Stimulated activated naive CD8-positive, alpha-beta T cell treated with anti-CD3 and anti-CD28 coated beads, Interleukin-15, amount 100 ng/mL, for 72 hours (primary cell): ENCODE results near the gene RIN1.

ENCODE experiments used
- ATAC-seq: fragments of 150-1000 bp; cut with Tn5 transposase; 2 replicates; pipeline ENCODE4 v1.10.0; 2021; ENCODE audit warnings: mild to moderate bottlenecking, moderate library complexity
- DNase-seq, 2 donors: peaks; one replicate each; pipeline ENCODE4 v3.0.0; 2021 to 2022
- H3K27ac Mint-ChIP-seq, 2 donors: one replicate each; pipeline ENCODE4 v1.8.0; 2022; ENCODE audit warnings: mild to moderate bottlenecking in 2 of 2, mixed read lengths in 2 of 2, moderate library complexity in 2 of 2
- H3K27me3 Mint-ChIP-seq: one replicate; pipeline ENCODE4 v1.8.0; 2022; ENCODE audit warnings: mixed read lengths
- H3K4me1 Mint-ChIP-seq: one replicate; pipeline ENCODE4 v1.8.0; 2022; ENCODE audit warnings: mild to moderate bottlenecking, mixed read lengths
- H3K4me3 Mint-ChIP-seq, 2 donors: one replicate each; pipeline ENCODE4 v1.8.0; 2022; ENCODE audit warnings: mild to moderate bottlenecking in 2 of 2, mixed read lengths in 2 of 2, moderate library complexity in 1 of 2
- H3K9me3 Mint-ChIP-seq, 2 donors: one replicate each; pipeline ENCODE4 v1.8.0; 2022; ENCODE audit warnings: mixed read lengths in 2 of 2

RIN1 gene

DNA sequence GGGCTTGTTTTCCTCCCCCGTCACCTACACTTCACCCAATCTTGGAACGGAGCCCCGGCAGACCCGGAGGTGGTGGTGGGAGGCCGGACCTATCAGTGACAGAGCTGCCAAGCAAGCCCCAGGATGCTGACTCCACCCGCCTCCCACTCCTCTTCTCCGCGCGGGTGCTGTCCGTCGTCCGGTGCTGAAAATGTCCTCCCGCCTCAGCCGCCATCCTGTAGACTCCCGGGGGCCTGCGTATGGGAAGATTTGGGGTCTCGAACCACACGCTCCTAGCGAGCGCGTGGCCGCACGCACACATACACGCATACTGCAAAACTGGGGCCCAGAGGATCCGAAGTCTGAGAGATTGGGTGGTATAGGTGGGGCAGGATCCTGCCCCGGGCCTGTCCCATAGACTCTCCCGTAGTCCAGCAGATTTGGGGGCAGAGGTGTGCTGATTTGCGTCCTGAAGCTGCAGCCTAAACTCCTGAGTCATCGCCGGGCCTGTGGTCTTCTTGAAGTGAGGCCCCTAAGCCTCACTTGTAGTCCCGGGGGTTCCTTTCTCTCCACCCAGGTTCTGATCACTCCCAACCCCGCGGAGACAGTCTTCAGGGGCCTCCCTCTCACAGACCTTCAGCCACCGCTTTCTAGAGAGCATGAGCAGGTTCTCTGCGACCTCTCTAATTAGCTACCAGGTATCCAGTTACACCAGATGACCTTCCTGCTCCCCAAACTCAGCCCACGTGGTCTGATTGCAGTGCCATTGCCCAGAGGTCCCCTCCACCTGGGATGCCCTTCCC lies 46.5 kb downstream of the RIN1 start:
- H3K27ac Mint-ChIP-seq = peak overlapping the region; percentile 90
- DNase-seq = peak; percentile 86 to 87
- H3K9me3 Mint-ChIP-seq = no peaks in the 10 kb centered on the region
- peaks cover 39% of the 10 kb centered on the region for H3K27me3 Mint-ChIP-seq
- H3K4me3 Mint-ChIP-seq = peak overlapping the region; percentile 82 to 92
- peak; percentile 81 for ATAC-seq
- H3K4me1 Mint-ChIP-seq = peaks cover 58% of the 10 kb centered on the region

DNA sequence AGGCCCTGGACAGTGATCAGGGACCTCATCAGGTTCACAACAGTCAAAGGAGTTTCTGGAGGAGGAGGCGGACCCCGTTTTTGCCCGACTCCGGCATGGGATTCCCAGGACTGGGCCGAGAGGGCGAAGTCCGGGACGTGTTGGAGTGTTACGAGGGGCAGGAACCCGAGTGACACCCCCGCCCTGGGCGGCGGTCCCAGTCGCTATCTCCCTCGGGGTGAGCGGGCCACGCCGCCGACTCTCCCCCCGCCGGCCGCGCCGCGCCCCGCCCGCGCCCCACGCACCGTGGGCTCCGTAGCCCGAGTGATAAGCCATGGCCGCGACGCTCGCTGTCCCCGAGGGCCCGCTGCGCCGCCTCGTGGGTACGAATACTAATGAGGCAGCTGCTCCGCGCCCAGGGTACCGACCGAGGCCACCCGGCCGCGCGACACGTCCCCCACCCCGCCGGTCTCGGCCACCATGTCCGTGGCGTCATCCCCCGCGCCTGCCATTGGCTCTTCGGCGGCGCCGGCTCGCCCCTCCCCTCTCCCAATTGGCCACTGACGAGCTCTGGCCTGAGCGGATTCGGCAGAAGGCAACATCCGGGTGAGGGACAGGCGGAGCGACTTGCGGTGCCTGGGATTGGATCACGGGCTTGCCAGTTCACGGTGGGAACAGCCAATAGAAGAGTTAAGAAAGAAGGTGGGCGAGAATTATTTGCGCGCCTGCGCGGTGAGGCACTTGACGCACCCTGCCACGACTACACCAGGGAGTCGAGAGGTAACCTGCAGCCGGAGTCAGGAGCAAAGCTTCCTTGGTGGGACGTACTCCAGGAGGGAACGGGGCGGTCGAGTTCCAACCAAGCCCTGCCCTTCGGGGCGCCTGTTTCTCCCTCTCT lies 47.3 kb downstream of the RIN1 start, which contains the start of gene YIF1A:
Gene YIF1A (minus strand): TSS at position 473 of the 877 bp plus-strand sequence. CDS start 158 bp downstream, at position 315.
- DNase-seq = peak; percentile 97 to 99
- peak; percentile 96 for ATAC-seq
- H3K27ac Mint-ChIP-seq = peak within 1 kb of the TSS; percentile 90
- peaks cover 32% of the 10 kb centered on the region for H3K27me3 Mint-ChIP-seq
- H3K4me3 Mint-ChIP-seq = peak within 1 kb of the TSS; percentile 82 to 92
- H3K9me3 Mint-ChIP-seq = no peaks in the 10 kb centered on the region
- H3K4me1 Mint-ChIP-seq = peaks cover 65% of the 10 kb centered on the region

DNA sequence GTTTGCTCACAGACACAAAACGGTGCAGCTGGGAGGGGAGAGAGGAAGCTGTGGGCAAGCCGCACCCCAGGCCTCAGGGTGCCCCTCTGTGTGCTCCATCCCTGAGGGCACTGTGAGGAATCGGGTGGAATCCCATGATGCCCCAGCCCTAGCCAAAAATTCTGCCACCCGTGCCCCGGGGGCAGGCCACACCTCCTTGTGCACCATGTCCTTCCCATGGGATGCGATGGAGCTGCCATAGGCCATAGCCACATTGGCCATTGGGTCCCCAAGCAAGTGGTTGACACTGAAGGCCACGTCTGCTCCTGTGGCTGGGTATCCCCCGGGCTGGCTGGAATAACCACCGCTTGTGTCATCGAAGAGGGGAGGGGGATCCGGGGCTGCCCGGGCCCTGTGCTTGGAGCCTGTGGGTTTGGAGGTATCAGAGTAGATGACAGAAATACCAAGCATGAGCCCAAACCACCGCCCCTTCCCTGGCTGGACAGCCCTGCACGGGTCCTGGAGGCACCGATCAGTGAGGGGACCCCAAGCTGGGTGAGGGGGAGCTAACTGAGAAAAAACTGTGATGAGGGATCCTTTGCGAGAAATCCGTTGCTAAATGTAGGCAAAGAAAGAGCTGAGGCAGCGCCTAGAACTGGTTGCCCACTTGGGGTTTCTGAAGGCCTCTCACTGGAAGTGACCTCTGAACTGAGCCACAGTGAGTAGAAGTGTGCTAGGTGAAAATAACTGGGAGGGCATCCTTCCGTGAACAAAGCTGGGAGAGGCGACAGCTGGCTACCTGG lies 48.2 kb downstream of the RIN1 start:
- H3K9me3 Mint-ChIP-seq = no peaks in the 10 kb centered on the region
- DNase-seq (no peak), ATAC-seq (no peak)
- peak overlapping the region; percentile 82 to 92 for H3K4me3 Mint-ChIP-seq
- H3K27me3 Mint-ChIP-seq = peaks cover 24% of the 10 kb centered on the region
- H3K27ac Mint-ChIP-seq = peak overlapping the region; percentile 88
- peaks cover 69% of the 10 kb centered on the region for H3K4me1 Mint-ChIP-seq

DNA sequence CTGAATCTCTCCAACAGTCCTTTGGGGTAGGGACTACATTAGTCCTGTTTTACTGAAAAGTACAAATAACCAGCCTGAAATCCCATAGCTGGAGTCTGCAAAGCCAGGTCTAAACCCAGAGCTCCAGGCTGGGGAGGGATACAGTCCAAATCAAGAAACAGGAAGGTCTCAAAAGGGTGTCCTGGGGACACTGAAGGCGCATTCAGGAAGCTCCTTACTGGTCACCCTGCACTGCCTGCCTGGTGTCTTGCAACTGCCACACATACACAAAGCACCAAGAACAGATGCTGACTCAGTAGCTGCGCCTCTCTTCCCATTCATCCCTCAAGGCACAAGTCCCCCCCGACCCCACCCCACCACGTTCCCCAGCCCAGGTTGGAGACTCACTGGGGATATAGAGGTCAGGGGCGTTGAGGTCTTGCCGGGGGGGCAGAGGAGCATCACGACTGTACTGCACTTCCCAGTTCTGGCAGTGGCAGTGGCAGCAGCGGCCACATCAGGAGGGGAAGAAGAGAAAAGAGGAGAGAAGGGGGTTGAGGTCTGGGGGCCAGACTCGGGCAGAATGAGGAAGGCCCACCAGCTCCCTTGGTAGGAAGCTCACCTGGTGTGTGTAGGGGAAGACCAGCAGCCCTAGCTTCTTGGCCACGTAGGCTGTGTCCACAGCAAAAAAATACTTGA lies 48.9 kb downstream of the RIN1 start:
- Mint-ChIP-seq H3K27me3 (peaks cover 16% of the 10 kb centered on the region), H3K27ac (peak overlapping the region; percentile 78 to 94), H3K9me3 (no peaks in the 10 kb centered on the region), H3K4me1 (peaks cover 69% of the 10 kb centered on the region), H3K4me3 (peak overlapping the region; percentile 82 to 92)
- ATAC-seq (no peak), DNase-seq (no peak)

DNA sequence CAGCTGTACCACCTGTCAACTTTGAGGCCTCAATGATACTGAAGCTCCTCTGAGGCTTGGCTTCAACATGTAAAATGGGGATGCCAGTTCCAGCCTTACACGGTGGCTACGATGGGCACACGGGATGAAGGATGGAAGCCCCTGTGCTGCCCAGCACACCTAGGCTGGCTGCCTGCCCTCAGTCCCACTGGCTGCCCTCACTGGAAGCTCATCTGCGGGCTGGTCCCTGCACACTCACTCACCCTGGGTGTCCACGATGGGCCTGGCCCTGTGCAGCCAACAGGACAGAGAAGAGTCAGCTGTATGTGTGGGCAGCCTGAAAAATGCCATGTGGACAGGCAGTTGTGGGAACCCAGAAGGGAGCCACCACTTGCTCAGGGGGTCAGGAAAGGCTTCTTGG lies 49.5 kb downstream of the RIN1 start:
- Mint-ChIP-seq H3K27me3 (peaks cover 14% of the 10 kb centered on the region), H3K9me3 (no peaks in the 10 kb centered on the region), H3K4me3 (peak overlapping the region in 1 of 2 donors; percentile 37), H3K4me1 (peaks cover 74% of the 10 kb centered on the region), H3K27ac (no peak overlapping the region)
- ATAC-seq (no peak), DNase-seq (no peak)

DNA sequence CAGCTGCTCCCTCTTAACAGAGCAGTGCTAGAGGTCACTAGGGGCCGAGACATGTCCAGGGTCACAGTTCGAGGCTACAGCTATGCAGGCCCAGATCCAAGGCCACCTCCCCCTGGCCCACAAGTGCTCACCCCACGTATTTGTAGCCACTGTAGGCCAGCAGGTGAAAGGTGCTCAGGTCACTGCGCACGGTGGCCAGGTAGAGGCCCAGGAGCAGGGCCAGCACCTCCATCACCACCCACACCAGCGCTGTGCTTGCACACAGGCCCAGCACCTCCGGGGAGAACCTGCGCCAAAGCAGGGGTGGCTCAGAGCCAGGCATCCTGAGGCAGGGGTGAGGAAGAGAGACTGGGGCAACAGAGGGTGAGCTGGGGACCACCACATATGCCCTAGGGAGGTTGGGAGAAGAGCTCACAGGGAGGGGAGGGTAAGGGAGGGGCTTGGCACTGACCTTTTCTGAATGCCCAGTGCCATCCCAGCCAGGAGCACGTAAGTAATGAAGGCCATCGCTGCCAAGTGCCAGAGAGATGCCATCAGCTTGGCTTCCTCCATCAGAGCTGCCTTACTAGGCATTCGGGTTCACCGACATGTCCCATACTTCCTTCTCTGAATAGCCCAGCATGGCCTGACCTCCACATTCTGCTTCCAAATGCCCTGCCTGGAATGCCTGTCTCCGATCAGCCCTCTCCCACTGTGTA lies 50.8 kb downstream of the RIN1 start:
- Mint-ChIP-seq H3K4me1 (peaks cover 73% of the 10 kb centered on the region), H3K9me3 (no peaks in the 10 kb centered on the region), H3K27ac (no peak overlapping the region), H3K4me3 (no peak overlapping the region), H3K27me3 (peaks cover 12% of the 10 kb centered on the region)
- DNase-seq = no peak
- ATAC-seq = no peak

DNA sequence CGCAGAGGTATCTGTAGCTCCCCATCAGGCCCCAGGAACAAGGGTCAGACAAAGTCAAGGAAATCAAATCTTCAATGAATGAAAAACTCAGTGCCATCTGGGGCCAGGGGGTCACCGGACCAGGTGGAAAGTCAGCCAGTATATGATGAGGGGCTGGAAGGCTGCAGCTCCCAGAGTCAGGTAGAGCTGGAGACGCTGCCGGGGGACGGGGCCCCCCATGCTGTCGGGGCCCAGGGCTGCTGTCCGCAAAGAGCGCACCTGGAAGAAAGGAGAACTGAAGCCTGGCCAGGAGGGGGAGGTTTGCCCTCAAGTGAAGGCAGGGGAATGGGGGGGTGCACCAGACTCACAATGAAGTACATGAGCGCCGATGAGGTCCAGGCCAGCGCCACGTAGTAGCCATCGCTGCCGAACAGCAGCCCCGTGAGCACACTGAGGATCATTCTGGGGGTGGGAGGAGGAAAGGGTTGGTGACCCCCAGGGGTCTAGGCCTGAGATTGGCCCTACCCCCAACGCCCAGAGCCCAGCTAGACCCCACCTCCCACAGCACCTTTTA lies 51.6 kb downstream of the RIN1 start:
- peak overlapping the region in 1 of 2 donors; percentile 36 for H3K27ac Mint-ChIP-seq
- DNase-seq (no peak), ATAC-seq (no peak)
- no peaks in the 10 kb centered on the region for H3K9me3 Mint-ChIP-seq
- peaks cover 68% of the 10 kb centered on the region for H3K4me1 Mint-ChIP-seq
- no peak overlapping the region for H3K4me3 Mint-ChIP-seq
- peaks cover 14% of the 10 kb centered on the region for H3K27me3 Mint-ChIP-seq

DNA sequence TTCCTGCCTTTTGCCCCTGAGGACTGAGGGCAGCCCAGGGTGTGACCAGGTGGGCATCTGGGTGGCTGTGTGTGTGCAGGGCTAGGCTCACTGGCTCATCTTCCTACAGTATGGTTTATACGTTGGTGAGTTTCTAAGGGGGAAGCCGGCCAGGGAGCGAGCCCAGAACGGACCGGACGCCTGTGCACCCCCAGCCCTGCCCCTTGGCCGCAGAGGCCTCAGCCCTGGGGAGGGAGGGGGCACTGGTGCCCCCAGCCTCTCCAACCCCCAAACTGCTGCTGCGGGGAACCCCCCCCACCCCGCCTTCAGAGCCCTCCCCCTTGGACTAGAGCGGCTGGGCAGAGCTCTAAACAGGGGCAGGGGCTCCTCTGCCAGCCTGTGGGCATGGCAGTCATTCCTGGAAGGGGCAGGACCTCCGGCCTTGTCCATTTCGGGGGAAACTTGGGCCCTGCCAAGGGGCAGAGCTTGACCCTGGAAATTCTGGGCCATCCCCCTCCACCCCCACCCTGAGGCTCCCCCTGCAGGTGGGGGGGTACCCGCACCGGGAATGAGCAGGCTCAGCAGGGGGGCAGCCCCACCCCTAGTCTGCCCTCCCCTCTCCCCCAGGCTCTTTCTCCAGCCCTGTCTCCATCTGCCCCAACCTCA lies 52.7 kb downstream of the RIN1 start:
- Mint-ChIP-seq H3K9me3 (no peaks in the 10 kb centered on the region), H3K27ac (peak overlapping the region in 1 of 2 donors; percentile 85), H3K4me1 (peaks cover 74% of the 10 kb centered on the region), H3K27me3 (peaks cover 21% of the 10 kb centered on the region), H3K4me3 (no peak overlapping the region)
- no peak for DNase-seq
- no peak for ATAC-seq

DNA sequence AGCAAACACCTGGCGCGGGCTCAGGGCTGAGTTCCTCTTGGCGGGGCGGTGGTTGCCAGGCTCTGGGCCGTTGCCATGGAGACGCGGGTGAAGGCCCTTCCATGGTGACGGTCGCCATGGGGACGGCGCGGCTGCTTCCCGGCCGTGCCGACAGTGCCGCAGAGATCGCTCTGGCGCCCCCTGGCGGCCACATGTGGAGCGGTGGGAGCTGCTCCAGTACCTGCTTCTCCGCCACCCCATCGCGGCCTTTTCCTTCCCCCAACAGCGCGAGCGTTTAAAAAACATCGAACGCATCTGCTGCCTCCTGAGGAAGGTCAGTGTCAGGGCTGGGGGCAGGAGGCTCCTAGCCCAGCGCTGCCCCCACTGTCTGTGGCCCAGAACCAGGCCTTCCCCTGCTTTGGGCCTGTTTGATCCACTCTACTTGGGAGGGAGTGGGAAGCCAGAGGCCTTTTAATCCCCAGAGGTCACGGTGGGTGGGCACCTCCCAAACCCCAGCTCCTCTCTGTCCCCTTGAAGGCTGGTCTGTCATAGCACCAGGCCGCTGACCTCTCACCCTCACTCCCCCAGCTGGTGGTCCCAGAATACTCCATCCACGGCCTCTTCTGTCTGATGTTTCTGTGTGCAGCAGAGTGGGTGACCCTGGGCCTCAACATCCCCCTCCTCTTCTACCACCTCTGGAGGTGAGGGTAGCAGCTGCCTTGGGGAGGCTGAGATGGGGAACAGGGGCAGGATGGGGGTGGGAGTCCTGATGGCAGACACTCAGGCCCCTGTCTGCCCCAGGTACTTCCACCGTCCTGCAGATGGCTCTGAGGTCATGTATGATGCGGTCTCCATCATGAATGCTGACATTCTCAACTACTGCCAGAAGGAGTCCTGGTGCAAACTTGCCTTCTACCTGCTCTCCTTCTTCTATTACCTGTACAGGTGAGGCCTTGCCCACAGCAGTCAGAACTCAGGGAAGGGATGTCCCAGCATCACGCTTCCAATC lies 53.5 kb downstream of the RIN1 start:
- H3K27me3 Mint-ChIP-seq = peaks cover 21% of the 10 kb centered on the region
- H3K4me3 Mint-ChIP-seq = peak overlapping the region in 1 of 2 donors; percentile 57
- peak; percentile 90 for ATAC-seq
- H3K9me3 Mint-ChIP-seq = no peaks in the 10 kb centered on the region
- peak overlapping the region in 1 of 2 donors; percentile 93 for H3K27ac Mint-ChIP-seq
- DNase-seq = peak; percentile 98
- peaks cover 69% of the 10 kb centered on the region for H3K4me1 Mint-ChIP-seq
